Colonic mucosa (tissue), 4 donors: Measurements from ENCODE around the gene ASTN2. TPM values are rescaled to one million over a fixed set of nuclear protein-coding genes. Genes with fewer than 3 reads are reported as not detected.
"Not testable (repeated sequence)": the region's sequence is repeated elsewhere in the genome, so short reads cannot be mapped to it uniquely, and the experiment has no call there.

Experiments
- DNase-seq: peaks from one replicate; pipeline ENCODE4 v3.0.0-alpha.2; 2020
- H3K27ac ChIP-seq: fragments of 200-600 bp; one replicate; pipeline ENCODE4 v1.8.0; 2021
- H3K27me3 ChIP-seq: fragments of 200-600 bp; one replicate; pipeline ENCODE4 v1.8.0; 2021
- H3K36me3 ChIP-seq: fragments of 200-600 bp; one replicate; pipeline ENCODE4 v1.8.0; 2021
- H3K4me1 ChIP-seq: fragments of 200-600 bp; one replicate; pipeline ENCODE4 v1.8.0; 2021; ENCODE audit warnings: mild to moderate bottlenecking
- H3K4me3 ChIP-seq: fragments of 200-600 bp; one replicate; pipeline ENCODE4 v1.8.0; 2021
- H3K9ac ChIP-seq, 2 donors: one replicate each; pipeline ENCODE4 v1.7.0; 2013; ENCODE audit warnings: control low read depth in 2 of 2, low read depth in 2 of 2, low read length in 2 of 2
- H3K9me3 ChIP-seq: fragments of 200-600 bp; one replicate; pipeline ENCODE4 v1.8.0; 2021
- CTCF ChIP-seq: fragments of 200-600 bp; IDR thresholded peaks from one replicate; pipeline ENCODE4 v1.8.0; 2022; ENCODE audit warnings: antibody characterized with exemption, mild to moderate bottlenecking
- intact Hi-C: fragments of 100-400 bp; cut with DNase I; formaldehyde crosslinking; loops from one replicate; pipeline ENCODE4 v1.14.1; 2022
- total RNA-seq, 2 donors: library from RNA; stranded (reverse); fragmentation: NEBNext Ultra II Directional in 1 of 2; extraction: Animal tissue kit (Norgen Biotek cat#: 25700) in 1 of 2; gene quantifications; one replicate each; pipeline ENCODE4 v1.2.1, GENCODE V29; 2021
- donor health status: healthy.
- donor health status: DM: no; HTN: no; CAD: no.
- donor health status: DM: no; HTN: no; CAD: no.

The ASTN2 gene
- total RNA-seq, 2 donors from 2014 or later: 2.5 to 6.1 TPM

GRCh38 chr9:116925121-116925520 lies 489.7 kb downstream of the ASTN2 start:
- no peak overlapping the region for H3K4me3 ChIP-seq
- no peaks in the 10 kb centered on the region for H3K36me3 ChIP-seq
- TF ChIP-seq CTCF: no peak
- intact Hi-C loops: no loop called here
- no peaks in the 10 kb centered on the region for H3K4me1 ChIP-seq
- H3K27ac ChIP-seq: no peak overlapping the region
- DNase-seq: no peak
- no peaks in the 10 kb centered on the region for H3K9me3 ChIP-seq
- H3K9ac ChIP-seq: no peak overlapping the region
- no peaks in the 10 kb centered on the region for H3K27me3 ChIP-seq

GRCh38 chr9:116924462-116925110 lies 490.3 kb downstream of the ASTN2 start:
- intact Hi-C loops: no loop called here

GRCh38 chr9:116917895-116918508 lies 496.9 kb downstream of the ASTN2 start:
- H3K27me3 ChIP-seq, DNase-seq, H3K36me3 ChIP-seq, H3K4me3 ChIP-seq, H3K9me3 ChIP-seq, H3K27ac ChIP-seq, H3K9ac ChIP-seq, intact Hi-C loops, H3K4me1 ChIP-seq: not testable (repeated sequence)

More at GRCh38 chr9:116924462-116925110, 490.3 kb downstream of the ASTN2 start:
- no peaks in the 10 kb centered on the region for H3K9me3 ChIP-seq
- no peak for TF ChIP-seq CTCF
- DNase-seq: no peak
- H3K27ac ChIP-seq: no peak overlapping the region
- H3K4me1 ChIP-seq: no peaks in the 10 kb centered on the region
- no peak overlapping the region for H3K4me3 ChIP-seq
- no peaks in the 10 kb centered on the region for H3K36me3 ChIP-seq
- no peak overlapping the region for H3K9ac ChIP-seq
- H3K27me3 ChIP-seq: no peaks in the 10 kb centered on the region

GRCh38 chr9:116913536-116913935 lies 501.3 kb downstream of the ASTN2 start:
- Histone ChIP-seq H3K36me3 (no peaks in the 10 kb centered on the region), H3K4me3 (no peak overlapping the region), H3K27me3 (no peaks in the 10 kb centered on the region), H3K9me3 (no peaks in the 10 kb centered on the region), H3K27ac (no peak overlapping the region), H3K9ac (no peak overlapping the region), H3K4me1 (no peaks in the 10 kb centered on the region)
- DNase-seq: no peak
- no peak for TF ChIP-seq CTCF
- intact Hi-C loops: no loop called here

GRCh38 chr9:116910201-116910600 lies 504.7 kb downstream of the ASTN2 start:
- no peaks in the 10 kb centered on the region for H3K36me3 ChIP-seq
- no peak overlapping the region for H3K27ac ChIP-seq
- intact Hi-C loops: no loop called here
- no peak overlapping the region for H3K4me3 ChIP-seq
- DNase-seq: no peak
- no peak for TF ChIP-seq CTCF
- H3K27me3 ChIP-seq: no peaks in the 10 kb centered on the region
- no peaks in the 10 kb centered on the region for H3K9me3 ChIP-seq
- H3K9ac ChIP-seq: no peak overlapping the region
- H3K4me1 ChIP-seq: no peaks in the 10 kb centered on the region

GRCh38 chr9:116907989-116908388 lies 506.9 kb downstream of the ASTN2 start:
- Histone ChIP-seq H3K9ac (no peak overlapping the region), H3K9me3 (no peaks in the 10 kb centered on the region), H3K4me3 (no peak overlapping the region), H3K36me3 (no peaks in the 10 kb centered on the region), H3K4me1 (no peaks in the 10 kb centered on the region), H3K27ac (no peak overlapping the region), H3K27me3 (no peaks in the 10 kb centered on the region)
- no peak for DNase-seq
- no peak for TF ChIP-seq CTCF
- intact Hi-C loops: no loop called here
